NCI-H82 treated with DMSO at 0.1 percent for 48 hours (cell line): ENCODE results near the gene ZBTB39.

Experiments used
- DNase-seq: peaks from one replicate; lab custom pipeline; 2025; ENCODE audit not compliant: unreplicated experiment; lab: John Stamatoyannopoulos, UW

ZBTB39 gene

DNA sequence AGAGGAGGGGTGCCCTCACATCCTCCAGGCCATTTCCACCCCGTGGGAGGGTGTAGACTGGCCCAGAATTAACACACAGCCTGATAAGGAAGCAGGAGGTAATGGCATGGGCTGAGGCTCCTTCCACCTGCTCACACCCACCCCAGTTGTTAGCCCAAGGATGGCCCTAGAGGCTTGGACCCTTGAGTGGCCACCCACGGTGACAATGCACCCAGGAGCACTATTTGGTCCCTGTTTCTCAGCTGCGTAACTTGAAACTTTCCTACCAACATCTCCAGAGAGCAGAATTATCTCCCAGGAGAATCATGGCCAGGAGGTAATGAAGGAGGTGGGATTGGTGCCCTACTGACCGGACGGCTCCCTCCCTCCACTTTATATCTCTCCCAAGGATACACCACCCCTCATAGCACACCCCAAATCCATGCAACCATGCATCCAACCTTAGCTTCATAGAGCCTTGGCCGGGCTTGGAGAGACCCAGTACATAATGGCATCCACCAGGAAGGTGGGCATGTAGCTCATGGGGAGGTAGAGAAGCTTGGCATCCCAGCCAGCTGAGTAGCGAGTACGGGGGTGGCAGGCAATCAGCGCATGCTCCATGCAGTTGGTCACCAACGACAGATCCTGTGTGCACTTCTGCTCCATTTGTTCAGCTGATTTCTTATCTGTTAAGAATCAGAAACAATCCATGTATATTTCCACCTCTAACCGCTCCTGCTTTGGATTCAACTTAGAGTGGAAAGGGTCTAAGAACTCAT, 54.6 kb downstream of the ZBTB39 start:
- no peak for DNase-seq

DNA sequence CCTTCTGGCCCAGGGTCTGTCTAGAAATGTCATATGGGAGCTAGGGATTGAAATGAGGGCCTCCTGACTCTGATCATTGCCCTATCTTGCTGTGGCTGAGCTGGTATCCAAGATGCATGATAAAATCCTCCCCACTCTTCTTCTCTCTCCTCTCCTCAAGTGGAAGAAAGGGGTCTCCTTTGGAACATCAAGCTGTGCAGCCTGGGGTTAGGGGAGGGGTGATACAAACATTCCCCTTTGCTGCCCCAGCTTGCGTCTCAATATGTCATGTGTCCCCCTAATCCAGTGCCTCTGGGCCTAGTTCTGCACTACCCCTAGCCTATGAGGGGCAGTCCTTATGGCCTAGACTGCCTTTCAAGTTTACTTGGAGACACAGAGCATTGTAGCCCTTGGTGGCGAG, 57.5 kb downstream of the ZBTB39 start:
- DNase-seq: no peak
